ENCODE results near the gene CLPTM1.

Gene CLPTM1

GRCh38 chr19:45020071-45020470 lies 64.9 kb downstream of the CLPTM1 start:
- no peak for DNase-seq

DNA sequence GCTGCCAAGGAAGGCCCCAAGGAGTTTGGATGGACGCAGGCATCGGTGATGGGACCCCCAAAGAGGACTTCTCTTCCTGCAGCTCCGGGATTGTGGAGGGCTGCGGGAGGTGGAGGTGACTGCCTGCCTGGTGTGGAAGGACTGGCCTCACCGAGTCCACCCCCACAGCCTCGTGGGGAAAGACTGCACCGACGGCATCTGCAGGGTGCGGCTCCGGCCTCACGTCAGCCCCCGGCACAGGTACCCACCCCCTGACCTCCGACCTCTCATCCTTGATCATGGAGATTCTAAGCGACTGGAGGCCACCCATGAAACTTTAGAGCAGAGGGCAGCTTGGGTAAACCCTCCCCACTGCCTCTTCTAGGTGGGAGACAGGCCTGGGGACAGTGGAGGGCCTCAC lies 66.8 kb downstream of the CLPTM1 start:
- no peak for DNase-seq

GRCh38 chr19:45023048-45023447 lies 67.9 kb downstream of the CLPTM1 start:
- no peak for DNase-seq

- no peak for DNase-seq
These were observed 70.1 kb downstream of the CLPTM1 start for GRCh38 chr19:45025264-45025663.

- DNase-seq, result no peak
These were observed 72.2 kb downstream of the CLPTM1 start for GRCh38 chr19:45027371-45027770.

DNA sequence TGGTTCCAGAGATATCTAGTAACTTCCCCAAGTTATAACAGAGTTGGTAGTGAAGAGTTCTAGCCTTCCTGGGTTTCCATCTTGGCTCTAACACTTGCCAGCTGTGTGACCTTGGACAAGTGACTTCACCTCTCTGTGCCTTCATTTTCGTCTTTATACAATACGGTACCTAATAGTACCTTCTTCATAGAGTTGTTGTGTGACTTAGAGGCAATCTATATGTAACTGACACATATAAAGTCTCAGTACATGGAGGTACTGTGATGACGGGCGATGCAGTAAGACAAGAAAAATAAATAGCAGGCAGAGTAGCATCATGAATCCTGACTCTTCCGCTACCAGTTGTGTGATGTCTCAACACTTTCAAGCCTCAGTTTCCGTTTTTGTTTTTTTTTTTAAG lies 75.6 kb downstream of the CLPTM1 start:
- no peak for DNase-seq

DNA sequence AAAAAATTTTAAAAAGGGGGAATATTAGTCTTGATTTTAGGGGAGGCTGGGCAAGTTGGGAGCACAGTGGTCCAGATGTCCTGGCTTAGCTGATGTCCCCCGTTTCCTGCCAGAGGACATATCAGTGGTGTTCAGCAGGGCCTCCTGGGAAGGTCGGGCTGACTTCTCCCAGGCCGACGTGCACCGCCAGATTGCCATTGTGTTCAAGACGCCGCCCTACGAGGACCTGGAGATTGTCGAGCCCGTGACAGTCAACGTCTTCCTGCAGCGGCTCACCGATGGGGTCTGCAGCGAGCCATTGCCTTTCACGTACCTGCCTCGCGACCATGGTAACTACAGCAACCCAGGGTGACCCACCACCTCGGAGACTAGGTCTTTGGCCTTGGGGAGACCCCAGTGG lies 77.2 kb downstream of the CLPTM1 start:
- no peak for DNase-seq

DNA sequence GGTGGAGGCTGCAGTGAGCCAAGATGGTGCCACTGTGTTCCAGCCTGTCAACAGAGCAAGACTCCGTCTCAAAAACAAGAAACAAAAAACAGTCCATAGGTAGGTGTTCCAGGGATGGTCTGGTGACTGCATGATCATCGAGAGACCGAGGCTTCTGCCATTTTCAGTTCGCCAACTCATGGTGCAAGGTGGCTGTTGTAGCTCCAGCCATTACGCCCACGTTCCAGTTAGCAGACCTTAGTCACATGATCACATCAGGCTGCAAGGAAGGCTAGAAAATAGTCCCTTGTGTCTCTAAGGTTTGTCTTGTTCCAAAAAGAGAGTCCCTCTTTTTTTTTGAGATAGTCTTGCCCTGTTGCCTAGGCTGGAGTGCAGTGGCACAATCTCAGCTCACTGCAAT lies 80.6 kb downstream of the CLPTM1 start:
- no peak for DNase-seq

DNA sequence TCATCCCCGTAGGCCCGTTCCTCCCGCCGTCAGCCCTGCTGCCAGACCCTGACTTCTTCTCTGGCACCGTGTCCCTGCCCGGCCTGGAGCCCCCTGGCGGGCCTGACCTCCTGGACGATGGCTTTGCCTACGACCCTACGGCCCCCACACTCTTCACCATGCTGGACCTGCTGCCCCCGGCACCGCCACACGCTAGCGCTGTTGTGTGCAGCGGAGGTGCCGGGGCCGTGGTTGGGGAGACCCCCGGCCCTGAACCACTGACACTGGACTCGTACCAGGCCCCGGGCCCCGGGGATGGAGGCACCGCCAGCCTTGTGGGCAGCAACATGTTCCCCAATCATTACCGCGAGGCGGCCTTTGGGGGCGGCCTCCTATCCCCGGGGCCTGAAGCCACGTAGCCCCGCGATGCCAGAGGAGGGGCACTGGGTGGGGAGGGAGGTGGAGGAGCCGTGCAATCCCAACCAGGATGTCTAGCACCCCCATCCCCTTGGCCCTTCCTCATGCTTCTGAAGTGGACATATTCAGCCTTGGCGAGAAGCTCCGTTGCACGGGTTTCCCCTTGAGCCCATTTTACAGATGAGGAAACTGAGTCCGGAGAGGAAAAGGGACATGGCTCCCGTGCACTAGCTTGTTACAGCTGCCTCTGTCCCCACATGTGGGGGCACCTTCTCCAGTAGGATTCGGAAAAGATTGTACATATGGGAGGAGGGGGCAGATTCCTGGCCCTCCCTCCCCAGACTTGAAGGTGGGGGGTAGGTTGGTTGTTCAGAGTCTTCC lies 82.4 kb downstream of the CLPTM1 start:
- no peak for DNase-seq

DNA sequence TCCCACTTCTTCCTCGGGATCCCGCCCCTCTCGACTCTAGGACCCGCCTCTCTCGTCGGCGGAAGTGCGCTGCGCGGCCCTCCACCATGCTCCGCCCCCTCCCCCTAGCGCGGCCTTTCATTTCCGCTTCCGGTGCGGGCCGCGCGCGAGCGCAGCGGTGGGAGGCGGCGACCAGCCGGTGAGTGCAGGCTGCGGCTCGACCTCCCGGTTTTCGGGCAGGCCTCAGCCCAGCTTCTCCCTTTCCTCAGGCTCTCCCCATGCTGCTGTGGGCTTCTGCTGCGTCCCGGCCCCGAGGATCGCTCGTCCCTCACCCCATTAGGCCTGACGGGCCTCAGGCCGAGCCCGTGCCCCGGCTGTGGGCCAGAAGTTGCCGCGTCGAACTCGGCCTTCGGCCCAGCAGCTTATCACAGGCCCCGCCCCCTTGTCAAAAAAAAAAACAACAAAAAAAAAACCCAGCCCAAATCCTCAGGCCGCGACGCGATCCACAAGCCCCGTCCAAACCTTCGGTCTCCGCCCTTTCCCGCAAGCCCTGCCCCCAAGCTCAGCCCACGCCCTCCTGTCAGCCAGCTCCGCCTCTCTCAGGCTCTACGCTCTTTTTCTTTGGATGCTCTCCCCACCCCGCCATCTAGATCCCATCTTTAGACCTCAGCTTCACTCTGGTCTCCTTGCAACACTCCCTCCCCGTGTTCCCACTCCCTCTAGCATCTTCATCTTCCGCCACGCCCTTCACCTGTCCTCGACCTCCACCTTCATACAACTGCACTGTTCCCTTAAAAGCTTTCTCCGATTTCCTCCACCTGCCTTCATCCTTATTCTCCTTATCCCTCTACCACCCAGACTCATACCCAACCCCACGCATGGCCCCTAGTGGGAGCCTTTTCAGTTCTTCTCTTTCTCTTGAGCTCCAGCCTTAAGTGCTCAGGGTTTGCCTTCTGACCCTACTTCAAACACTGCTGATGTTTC lies 84.0 kb downstream of the CLPTM1 start, which contains the start of gene CLASRP:
Gene CLASRP, plus strand, starts transcription at position 115 of the 963 bp plus-strand sequence. CDS start 1,168 bp downstream, outside the sequence.
- DNase-seq, result peak; percentile 86

GRCh38 chr19:45040059-45040771 lies 85.0 kb downstream of the CLPTM1 start:
- no peak for DNase-seq

- no peak for DNase-seq
These were observed 85.9 kb downstream of the CLPTM1 start for GRCh38 chr19:45041125-45041524.

Data from NCI-H2029 (cell line).